Transverse colon (tissue), 4 donors: ENCODE data around the gene RFWD3. TPM values are rescaled to one million over a fixed set of nuclear protein-coding genes. Genes with fewer than 3 reads are reported as not detected.

Source experiments
- DNase-seq: peaks from one replicate; pipeline ENCODE4 v3.0.0-alpha.2; 2019
- H3K27ac ChIP-seq, 4 donors: fragments of 200-600 bp; sonication (generic); 2 replicates each; pipeline ENCODE4 v1.5.1; 2016 to 2018; ENCODE audit warnings: inconsistent platforms in 4 of 4
- H3K27me3 ChIP-seq: fragments of 200-600 bp; sonication (generic); 2 replicates; pipeline ENCODE4 v1.5.1; 2017; ENCODE audit warnings: inconsistent platforms
- H3K36me3 ChIP-seq, 4 donors: fragments of 200-600 bp; sonication (generic); 2 replicates each; pipeline ENCODE4 v1.5.1; 2017 to 2019; ENCODE audit warnings: inconsistent platforms in 4 of 4
- H3K4me1 ChIP-seq, 4 donors: fragments of 200-600 bp; sonication (generic); 2 replicates each; pipeline ENCODE4 v1.5.1; 2017 to 2020; ENCODE audit warnings: inconsistent platforms in 4 of 4
- H3K4me3 ChIP-seq, 4 donors: fragments of 200-600 bp; sonication (generic); 1 replicate in 1 of 4; 2 replicates in 3 of 4; pipeline versions ENCODE4 v1.5.1 to v1.6.1; 2017 to 2019; ENCODE audit warnings: inconsistent platforms in 4 of 4
- H3K9me3 ChIP-seq, 2 donors: fragments of 200-600 bp; sonication (generic); 2 replicates each; pipeline ENCODE4 v1.5.1; 2017 to 2019; ENCODE audit warnings: inconsistent platforms in 2 of 2
- CTCF ChIP-seq, 5 experiments: fragments of 200-600 bp in 3 of 5; fragments of 450-650 bp in 2 of 5; sonication (generic) in 3 of 5; IDR thresholded peaks; 1 replicate in 2 of 5; 2 replicates in 3 of 5; pipeline ENCODE4 v1.5.1; 2016 to 2017; ENCODE audit warnings: antibody characterized with exemption in 5 of 5, inconsistent platforms in 3 of 5, mild to moderate bottlenecking in 2 of 5, moderate library complexity in 1 of 5
- EP300 ChIP-seq: sonication (generic); formaldehyde crosslinking; IDR thresholded peaks from one replicate; pipeline ENCODE4 v1.6.1; 2017; ENCODE audit warnings: antibody characterized with exemption, low read depth
- POLR2A ChIP-seq: fragments of 450-650 bp; IDR thresholded peaks from one replicate; pipeline ENCODE4 v1.6.1; 2016; ENCODE audit warnings: antibody characterized with exemption, mild to moderate bottlenecking, moderate library complexity
- POLR2AphosphoS5 ChIP-seq, 3 donors: sonication (generic); formaldehyde crosslinking; IDR thresholded peaks; one replicate each; pipeline ENCODE4 v1.6.1; 2016; ENCODE audit warnings: antibody characterized with exemption in 3 of 3
- WGBS, 2 donors: methylation state at CpG; one replicate each; pipeline ENCODE4 v1.1.5; 2018; ENCODE audit warnings: low coverage in 1 of 2; 5-methylcytosine and 5-hydroxymethylcytosine counted together
- in situ Hi-C, 4 donors: fragments of 200-750 bp; cut with MboI; loops; one replicate each; pipeline versions ENCODE4 v1.15.0 to v1.15.1; 2017; ENCODE audit warnings: low sequenced_read_pairs in 3 of 4, low pct_ligation_motif_present in 1 of 4, low pct_unique_long_range_greater_than_20kb in 1 of 4
- intact Hi-C: fragments of 100-400 bp; cut with DNase I; formaldehyde crosslinking; loops from one replicate; pipeline ENCODE4 v1.15.1; 2023; ENCODE audit warnings: low total_unique reads
- total RNA-seq, 4 donors: library from RNA; depleted of rRNA; stranded (reverse); fragments of >200 nt; gene quantifications; one replicate each; pipeline ENCODE4 v1.1.0, GENCODE V29; 2016

The RFWD3 gene
- total RNA-seq, 4 donors from 2014 or later: 2.8 to 23.9 (median 19.2) TPM

GRCh38 chr16:74607962-74608356, 58.7 kb downstream of the RFWD3 start:
- 83% methylated on average over 6 of the region's 6 CpGs; no CpG with 5 or more reads in 1 of the 2 donors for WGBS, 2 donors
- no peak for DNase-seq
- no peak for TF ChIP-seq EP300
- no peak for TF ChIP-seq POLR2AphosphoS5 (IDR thresholded peaks at IDR 0.05)
- no peak for TF ChIP-seq POLR2A
- no peak for TF ChIP-seq CTCF (IDR thresholded peaks at IDR 0.05)
- Histone ChIP-seq H3K27ac (peak overlapping the region; percentile 92 to 99 (median 94)), H3K9me3 (no peaks in the 10 kb centered on the region), H3K4me1 (peaks cover 21 to 38% (median 26%) of the 10 kb centered on the region in 4 donors), H3K27me3 (no peaks in the 10 kb centered on the region), H3K36me3 (no peaks in the 10 kb centered on the region), H3K4me3 (peak overlapping the region in 1 of 4 donors; percentile 69)
- in situ Hi-C loops: loop anchor here in 3 of 4 donors (25.0 kb wide), 3 partner anchors 121 to 296 kb away; no protein-coding TSS in a partner anchor
- intact Hi-C loops: no loop called here

- Histone ChIP-seq H3K36me3 (no peaks in the 10 kb centered on the region), H3K27me3 (no peaks in the 10 kb centered on the region), H3K4me1 (peaks cover 21 to 42% (median 28%) of the 10 kb centered on the region in 4 donors), H3K9me3 (no peaks in the 10 kb centered on the region), H3K27ac (peak overlapping the region; percentile 92 to 99 (median 94)), H3K4me3 (peak overlapping the region; percentile 65 to 98 (median 78))
- in situ Hi-C loops: loop anchor here in 3 of 4 donors (25.0 kb wide), 3 partner anchors 120 to 295 kb away; no protein-coding TSS in a partner anchor
- TF ChIP-seq POLR2AphosphoS5 (IDR thresholded peaks at IDR 0.05): no peak
- TF ChIP-seq EP300: no peak
- DNase-seq: no peak
- WGBS, 2 donors: 23 to 27% methylated on average over 14 of the region's 14 CpGs
- intact Hi-C loops: no loop called here
Observed at GRCh38 chr16:74607310-74607961, 59.2 kb downstream of the RFWD3 start.

GRCh38 chr16:74606521-74607309, 60.0 kb downstream of the RFWD3 start, which contains the start of gene GLG1:
GLG1 (minus strand) TSS chr16:74607114; CDS start chr16:74607094, 20 bp downstream.
- TF ChIP-seq POLR2A (peak; percentile 94), POLR2AphosphoS5 (IDR thresholded peaks at IDR 0.05) (peak; percentile 90 to 97 (median 97)), CTCF (IDR thresholded peaks at IDR 0.05) (no peak)
- intact Hi-C loops (no loop called here), in situ Hi-C loops (loop anchor here in 3 of 4 donors (25.0 kb wide), 3 partner anchors 119 to 294 kb away; no protein-coding TSS in a partner anchor)
- H3K4me3 ChIP-seq: peak within 1 kb of the TSS; percentile 65 to 98 (median 78)
- peak; percentile 94 for DNase-seq
- WGBS, 2 donors: 0% methylated on average over 10 to 53 of the region's 77 CpGs
- H3K4me1 ChIP-seq: peaks cover 21 to 49% (median 33%) of the 10 kb centered on the region in 4 donors
- no peaks in the 10 kb centered on the region for H3K9me3 ChIP-seq
- H3K27ac ChIP-seq: peak within 1 kb of the TSS; percentile 92 to 99 (median 94)
- H3K27me3 ChIP-seq: no peaks in the 10 kb centered on the region
- H3K36me3 ChIP-seq: no peaks in the 10 kb centered on the region

GRCh38 chr16:74605746-74606520, 60.7 kb downstream of the RFWD3 start:
- intact Hi-C loops (no loop called here), in situ Hi-C loops (loop anchor here in 3 of 4 donors (25.0 kb wide), 3 partner anchors 119 to 294 kb away; no protein-coding TSS in a partner anchor)
- no peaks in the 10 kb centered on the region for H3K9me3 ChIP-seq
- no peaks in the 10 kb centered on the region for H3K36me3 ChIP-seq
- H3K27ac ChIP-seq: peak overlapping the region; percentile 92 to 99 (median 94)
- TF ChIP-seq CTCF (IDR thresholded peaks at IDR 0.05) (no peak), EP300 (no peak), POLR2A (no peak), POLR2AphosphoS5 (IDR thresholded peaks at IDR 0.05) (no peak)
- H3K4me3 ChIP-seq: peak overlapping the region; percentile 65 to 98 (median 78)
- no peak for DNase-seq
- WGBS, 2 donors: 2 to 3% methylated on average over 16 to 17 of the region's 17 CpGs
- peaks cover 22 to 57% (median 39%) of the 10 kb centered on the region in 4 donors for H3K4me1 ChIP-seq
- H3K27me3 ChIP-seq: no peaks in the 10 kb centered on the region
